GM18505 (cell line): ENCODE results near the gene FAM20A.

Experiments used
- ATAC-seq: cut with Tn5 transposase; IDR thresholded peaks from one replicate; pipeline ENCODE4 v1.9.1; 2021; ENCODE audit not compliant: unreplicated experiment
- POLR2A ChIP-seq: IDR thresholded peaks from 4 replicates; pipeline ENCODE4 v1.6.1; 2011; ENCODE audit warnings: borderline replicate concordance; ENCODE audit not compliant: insufficient read depth, insufficient read length; ENCODE audit errors: extremely low read depth

Gene FAM20A

GRCh38 chr17:68621065-68621464 lies 19.9 kb upstream of the FAM20A start:
- TF ChIP-seq POLR2A = no peak
- no peak for ATAC-seq

GRCh38 chr17:68616334-68616733 lies 15.2 kb upstream of the FAM20A start:
- TF ChIP-seq POLR2A = no peak
- ATAC-seq = no peak

- ATAC-seq = no peak
- no peak for TF ChIP-seq POLR2A
These were observed 13.6 kb upstream of the FAM20A start for GRCh38 chr17:68614718-68615117.

DNA sequence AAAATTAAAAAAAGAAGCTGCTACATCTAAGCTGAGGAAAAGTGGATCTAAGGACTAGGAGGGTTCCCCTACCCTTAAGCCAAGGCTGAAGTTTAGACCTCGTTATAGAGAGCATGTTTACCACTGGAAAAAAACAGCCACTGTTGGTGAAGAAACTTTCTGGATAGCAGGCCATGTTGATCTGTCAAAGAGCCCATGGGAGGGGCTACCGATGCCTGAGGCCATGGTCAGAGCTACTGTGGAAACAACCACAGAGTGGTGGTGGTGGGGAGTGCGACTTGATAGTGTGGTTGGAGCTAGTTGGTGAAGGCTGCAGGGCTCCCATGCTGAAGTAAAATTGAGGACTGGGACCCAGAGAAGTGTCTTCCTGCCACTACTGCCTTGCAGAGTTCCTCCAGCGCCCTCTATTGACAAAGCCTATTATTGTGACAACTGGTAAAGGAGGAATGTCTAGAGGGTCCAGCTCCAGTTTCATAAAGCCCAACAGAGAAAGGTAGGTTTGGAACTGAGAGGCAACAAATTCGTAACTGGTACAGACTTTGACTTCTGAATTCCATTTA lies 12.7 kb upstream of the FAM20A start:
- no peak for TF ChIP-seq POLR2A
- no peak for ATAC-seq

GRCh38 chr17:68612923-68613292 lies 11.7 kb upstream of the FAM20A start:
- no peak for ATAC-seq
- no peak for TF ChIP-seq POLR2A

GRCh38 chr17:68612209-68612922 lies 11.2 kb upstream of the FAM20A start:
- ATAC-seq = no peak
- TF ChIP-seq POLR2A = no peak

DNA sequence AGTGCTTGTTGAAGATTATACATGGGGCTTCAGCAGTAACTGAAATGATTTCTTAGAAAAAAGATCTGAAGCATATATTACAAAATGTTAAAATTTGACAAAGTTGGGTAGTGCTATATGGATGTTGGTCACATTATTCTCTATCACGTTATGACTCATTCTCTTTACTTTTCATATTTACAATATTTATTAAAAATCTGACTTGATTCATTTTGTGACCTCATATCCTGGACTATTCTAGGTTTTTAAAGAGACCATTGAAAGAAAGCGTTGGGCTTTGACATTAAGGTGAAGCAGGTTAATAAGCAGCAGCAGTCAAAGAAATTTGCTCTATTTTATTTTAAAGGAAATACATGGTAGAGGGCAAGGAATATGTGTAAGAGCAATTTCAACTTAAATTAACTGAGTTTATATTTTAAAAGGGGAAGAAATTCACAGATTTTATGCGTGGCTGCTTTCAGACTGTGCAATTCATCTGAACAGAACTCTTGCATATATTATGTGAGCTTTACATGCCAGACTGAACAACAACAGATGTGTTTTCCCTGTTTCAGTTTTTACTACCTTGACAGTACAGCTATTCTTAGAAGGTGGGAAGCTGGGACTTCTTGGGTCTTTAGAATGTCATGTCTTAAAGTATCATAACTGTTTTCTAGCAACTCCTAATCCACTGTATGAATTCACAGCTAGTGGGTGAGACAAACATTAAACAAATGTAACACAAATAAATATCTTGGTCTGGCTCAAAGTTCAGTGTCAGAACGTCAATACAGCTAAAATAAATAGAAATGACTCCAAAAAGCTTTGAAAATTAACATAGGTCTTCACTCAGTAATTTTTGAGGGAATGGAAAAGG lies 10.4 kb upstream of the FAM20A start:
- ATAC-seq = no peak
- TF ChIP-seq POLR2A = no peak

DNA sequence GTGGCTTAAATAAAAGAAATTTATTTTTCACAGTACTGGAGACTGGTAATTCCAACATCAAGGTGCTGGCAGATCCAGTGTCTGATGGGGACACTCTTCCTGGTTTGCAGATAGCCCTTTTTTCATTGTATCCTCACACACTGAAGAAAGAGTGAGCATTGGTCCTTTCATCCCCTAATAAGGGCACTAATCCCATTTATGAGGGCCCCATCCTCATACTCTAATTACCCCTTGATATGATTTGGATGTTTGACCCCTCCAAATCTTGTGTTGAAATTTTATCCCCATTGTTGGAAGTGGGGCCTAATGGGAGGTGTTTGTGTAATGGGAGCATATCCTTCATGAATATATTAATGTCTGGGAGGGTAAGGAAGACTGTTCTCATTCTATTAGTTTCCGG lies 9.4 kb upstream of the FAM20A start:
- no peak for ATAC-seq
- TF ChIP-seq POLR2A = no peak

DNA sequence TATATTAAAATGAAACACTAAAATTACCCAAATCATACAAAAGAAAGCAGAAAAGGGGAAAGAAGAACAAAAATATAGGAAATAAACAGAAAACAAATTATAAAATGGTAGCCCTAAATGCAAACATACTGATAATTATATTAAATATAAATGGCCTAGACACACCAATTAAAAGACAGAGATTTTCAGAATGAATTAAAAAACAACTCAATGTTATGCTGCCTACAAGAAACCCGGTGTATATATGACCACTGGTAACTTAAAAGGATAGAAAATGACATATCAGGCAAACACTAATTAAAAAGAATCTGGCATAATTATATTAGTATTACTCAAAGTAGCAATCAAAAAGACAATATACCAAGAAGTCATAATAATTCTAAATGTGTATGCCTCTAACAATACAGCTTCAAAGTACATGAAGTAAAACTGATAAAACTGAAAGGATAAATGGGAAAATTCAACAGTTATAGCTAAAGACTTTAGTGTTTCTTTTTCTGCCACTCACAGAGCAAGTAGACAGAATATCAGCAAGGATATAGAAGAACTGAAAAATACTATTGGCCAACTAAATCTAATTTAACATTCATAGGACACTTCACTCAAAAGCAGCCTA lies 7.5 kb upstream of the FAM20A start:
- no peak for ATAC-seq
- no peak for TF ChIP-seq POLR2A

DNA sequence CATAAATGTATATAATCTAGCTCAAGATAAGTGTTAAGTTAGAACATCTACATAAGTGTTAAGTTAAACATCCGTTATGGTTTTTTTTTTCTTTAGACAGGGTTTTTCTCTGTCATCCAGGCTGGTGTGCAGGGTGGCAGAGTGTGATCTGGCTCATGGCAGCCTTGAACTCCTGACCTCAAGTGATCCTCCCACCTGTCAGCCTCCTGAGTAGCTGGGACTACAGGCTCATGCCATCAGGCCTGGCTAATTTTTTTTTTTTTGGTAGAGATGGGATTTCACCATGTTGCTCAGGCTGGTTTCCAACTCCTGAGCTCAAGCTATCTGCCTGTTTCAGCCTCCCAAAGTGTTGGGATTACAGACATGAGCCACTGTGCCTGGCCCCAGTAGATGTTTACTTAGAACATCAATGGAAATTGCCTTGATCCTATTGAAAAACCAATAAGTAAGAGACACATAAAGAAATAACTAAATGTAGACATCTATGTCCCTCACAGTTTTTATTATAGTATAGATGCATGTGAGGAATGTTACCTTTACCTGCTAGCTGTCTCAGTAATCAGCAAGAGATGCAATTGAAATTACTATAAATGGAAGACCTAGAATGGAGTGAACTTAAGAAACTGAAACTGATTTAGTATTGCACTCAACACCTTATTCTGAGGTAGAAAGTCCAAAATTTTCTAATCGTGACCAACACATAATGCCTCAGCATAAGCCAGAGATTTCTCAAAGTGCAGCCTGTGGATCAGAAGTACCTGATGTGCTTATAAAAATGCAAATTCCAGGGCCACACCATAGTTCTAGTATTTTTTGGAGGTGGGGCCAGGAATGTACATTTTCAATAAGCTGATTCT lies 5.5 kb upstream of the FAM20A start:
- no peak for ATAC-seq
- TF ChIP-seq POLR2A = no peak

DNA sequence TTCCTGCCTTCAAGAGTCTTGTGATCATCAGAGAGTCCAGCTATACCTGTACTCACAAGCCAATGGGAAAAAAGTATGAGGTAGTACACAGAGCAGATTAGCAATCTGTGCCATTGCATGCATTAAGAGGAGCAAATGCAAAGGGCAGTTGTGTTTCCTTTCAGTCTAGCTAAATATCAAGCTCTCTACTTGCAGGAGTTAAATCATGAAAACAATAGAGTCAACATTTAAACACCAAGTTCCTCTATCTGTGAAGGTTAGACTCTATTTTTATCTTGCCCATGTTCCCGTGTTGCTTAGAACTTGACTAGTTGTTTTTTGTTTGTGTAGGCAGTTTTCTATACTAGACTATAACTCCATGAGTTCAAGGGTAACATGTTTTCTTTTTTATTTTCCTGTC lies 4.7 kb upstream of the FAM20A start:
- no peak for ATAC-seq

DNA sequence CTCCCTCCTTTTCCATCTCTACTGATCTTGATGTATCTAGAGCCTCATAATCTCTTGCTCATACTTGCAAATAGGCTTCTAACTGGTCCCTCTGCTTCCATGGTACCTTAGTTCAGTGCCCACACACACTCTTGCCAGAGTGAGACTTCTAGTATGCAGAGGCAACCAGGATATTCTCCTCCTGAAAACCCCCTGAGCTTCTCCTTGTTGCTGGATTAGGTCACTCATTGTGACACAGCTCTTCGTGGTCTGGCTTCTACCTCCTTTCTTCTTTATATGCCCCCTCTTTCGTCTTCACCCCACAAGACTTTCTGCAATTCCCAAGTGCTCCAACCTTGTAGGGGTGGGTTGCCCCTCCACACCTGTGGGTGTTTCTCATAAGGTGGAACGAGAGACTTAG lies 2.5 kb upstream of the FAM20A start:
- ATAC-seq = no peak
- TF ChIP-seq POLR2A = no peak

More for the DNA sequence above, 4.7 kb upstream of the FAM20A start:
- no peak for TF ChIP-seq POLR2A

GRCh38 chr17:68603027-68603426 lies 1.9 kb upstream of the FAM20A start:
- no peak for TF ChIP-seq POLR2A
- no peak for ATAC-seq

DNA sequence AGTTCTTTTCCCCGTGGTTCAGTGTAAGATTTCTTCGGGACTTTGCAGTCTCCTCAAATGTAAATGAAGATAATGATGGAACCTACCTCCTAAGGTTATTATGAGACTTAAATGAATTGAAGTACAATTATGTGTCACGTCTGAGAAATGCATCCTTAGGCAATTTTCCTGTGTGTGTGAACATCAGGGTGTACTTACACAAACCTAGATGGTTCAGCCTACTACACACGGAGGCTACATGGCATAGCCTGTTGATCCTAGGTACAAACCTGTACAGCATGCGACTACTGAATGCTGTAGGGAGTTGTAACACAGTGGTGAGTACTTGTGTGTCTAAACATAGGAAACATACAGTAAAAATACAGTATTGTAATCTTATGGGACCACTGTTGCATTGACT lies 1.1 kb upstream of the FAM20A start:
- ATAC-seq = no peak
- TF ChIP-seq POLR2A = no peak
